ENCODE data around the gene DYSF.
"Not testable (repeated sequence)": the region's sequence is repeated elsewhere in the genome, so short reads cannot be mapped to it uniquely, and the experiment has no call there.

DYSF gene

DNA sequence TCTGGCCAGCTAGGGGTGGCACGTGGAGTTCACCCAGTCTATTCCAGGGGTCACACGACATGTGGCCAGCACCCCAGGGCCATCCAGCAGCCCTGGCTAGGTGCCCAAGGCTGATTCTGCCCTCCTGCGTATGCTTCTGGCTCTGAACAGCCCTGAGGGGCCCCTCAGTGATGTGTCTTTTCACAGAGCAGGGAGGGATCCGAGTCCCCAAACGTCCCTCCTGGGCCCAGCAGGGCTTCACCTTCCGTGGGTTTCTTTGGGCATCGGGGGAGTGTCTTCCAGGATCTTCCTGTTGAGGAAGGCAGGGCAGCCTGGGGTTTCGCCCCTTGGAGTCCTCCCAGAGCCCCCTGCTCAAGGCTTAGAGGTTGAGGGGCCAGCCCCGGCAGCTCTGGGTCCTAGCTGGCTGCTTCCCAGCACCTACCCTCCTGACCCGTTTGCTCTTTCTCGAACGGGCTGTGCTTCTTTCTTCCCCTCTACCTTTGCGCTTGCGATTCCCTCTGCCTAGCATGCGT, 165.9 kb downstream of the DYSF start:
- peak; percentile 7 to 15 for DNase-seq

DNA sequence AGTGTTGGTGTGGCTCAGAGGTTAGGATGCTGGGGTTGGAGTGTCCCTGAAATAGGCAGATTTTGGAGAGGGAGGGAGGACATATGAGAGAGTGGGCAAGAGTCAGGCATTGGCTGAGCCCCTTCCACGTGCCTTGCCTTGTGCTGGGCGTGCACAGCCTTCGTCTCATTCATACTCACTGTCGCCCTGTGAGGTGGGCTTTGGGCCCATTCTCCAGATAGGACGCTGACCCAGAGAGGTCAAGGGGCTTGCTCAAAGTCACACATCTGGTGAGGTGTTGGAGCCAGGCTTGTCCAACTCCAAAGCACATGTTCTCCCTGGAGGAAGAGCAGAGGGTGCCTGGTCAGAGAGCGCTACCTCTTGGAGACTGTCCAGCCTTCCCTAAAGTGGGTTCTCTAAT, 166.8 kb downstream of the DYSF start:
- DNase-seq: peak; percentile 1 to 7

DNA sequence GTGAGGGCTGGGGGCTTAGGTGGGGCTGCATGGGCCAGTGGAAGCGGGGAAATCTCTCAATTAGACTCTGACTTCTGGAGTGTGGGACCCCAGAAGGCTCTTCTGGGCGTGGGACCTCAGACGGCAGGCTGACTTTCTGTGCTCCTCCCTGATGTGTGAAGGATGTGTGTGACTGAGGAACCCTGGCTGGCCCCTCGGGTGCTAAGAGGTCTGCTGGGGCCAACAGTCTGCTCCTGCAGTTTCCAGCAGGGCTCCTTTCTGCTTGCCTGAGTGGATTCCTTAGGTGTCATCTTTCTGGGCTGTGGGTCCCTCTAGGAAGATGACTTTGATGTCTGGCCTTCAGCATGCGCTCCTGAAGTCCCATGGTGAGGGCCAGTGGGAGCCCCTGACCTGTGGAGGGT, 167.5 kb downstream of the DYSF start:
- peak; percentile 9 for DNase-seq

DNA sequence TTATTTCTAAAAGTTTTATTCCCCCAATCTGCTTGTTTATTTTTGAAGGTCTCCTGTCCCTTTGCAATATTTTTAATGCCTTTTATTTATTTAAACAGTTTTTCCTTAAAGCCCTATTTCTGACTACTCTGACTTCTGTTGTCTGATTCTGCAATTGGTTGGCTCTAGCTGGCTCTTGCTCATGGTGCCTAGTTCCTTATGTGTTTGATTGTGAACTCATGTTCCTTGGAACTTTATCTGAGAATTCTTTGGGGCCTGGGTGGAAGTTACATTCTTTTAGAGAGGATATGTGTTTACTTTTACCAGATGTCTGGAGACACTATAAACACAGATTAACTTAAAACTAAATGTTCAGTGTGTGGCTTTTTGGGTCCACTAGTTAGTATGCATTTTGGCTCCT, 175.9 kb downstream of the DYSF start:
- no peak for DNase-seq

DNA sequence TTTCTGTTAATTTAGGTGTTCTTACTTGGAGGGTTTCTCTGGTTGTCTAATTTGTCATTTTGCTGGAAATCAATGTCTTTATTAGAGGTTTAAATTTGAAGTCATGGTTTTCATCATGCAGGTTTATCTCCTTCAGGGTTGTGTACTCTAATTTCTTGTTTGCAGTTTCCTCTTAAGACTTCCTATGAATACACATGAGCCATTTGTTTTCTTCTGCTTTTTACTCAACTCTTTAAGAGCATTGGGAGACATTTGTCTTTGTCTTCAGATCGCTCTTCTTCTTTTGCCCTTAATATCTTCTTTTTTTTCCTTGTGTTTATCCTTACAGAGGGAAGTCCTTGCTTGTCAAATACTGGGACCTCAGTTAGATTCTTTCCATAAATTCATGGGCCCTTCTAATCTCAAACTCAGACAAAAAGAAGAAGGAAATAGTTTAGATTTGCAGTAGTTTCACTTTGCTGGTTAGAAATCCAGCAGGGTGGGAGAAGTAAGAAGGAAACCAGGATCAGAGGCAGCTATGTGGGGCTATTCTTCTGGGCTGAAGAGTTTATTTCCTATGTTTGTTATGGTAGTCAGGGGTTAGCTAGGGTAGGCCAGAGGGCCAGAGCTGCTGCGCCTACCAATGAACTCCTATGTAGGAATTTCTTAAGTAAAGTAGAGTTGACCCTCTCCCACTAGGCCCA, 176.6 kb downstream of the DYSF start:
- DNase-seq: no peak

DNA sequence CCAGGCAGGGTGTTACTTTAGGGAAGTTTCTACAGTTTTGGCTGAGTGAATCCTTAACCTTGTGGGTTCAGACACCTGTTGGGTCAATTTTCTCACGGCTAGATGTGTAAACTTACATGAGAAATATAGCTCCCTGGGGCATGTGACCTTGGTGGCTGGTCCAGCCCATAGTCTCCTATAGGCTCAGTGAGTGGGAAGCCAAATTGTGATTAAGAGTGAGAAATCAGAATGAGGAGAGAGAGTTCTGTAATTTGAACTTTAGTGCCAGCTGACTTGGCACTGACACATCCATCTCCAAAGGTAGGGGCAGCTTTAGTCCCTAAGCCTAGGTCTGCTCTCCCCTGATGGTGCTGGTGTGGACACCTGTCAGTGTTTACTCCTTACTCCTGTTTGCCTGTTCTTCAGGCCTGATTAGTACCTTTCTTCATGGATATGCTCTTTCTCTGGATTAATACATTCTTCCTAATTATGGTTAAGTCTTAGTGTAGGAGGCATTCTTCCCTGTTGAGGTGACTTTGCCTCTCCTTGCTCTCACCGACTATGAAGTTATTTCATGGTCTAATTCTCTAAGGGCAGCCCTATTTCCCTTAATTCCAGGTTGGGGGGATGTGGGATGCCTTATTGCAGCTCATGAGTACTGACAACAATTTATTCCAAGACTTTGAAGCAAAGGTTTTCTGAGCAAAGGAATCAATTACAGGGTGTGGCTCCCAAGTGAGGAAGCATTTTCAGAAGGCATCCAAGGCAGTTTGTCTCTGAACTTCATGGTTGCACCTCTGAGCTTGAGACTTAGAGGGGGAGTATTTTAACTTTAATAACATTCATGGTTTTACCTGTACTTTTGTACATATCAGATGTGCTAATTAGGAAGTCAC, 177.3 kb downstream of the DYSF start:
- DNase-seq: no peak

DNA sequence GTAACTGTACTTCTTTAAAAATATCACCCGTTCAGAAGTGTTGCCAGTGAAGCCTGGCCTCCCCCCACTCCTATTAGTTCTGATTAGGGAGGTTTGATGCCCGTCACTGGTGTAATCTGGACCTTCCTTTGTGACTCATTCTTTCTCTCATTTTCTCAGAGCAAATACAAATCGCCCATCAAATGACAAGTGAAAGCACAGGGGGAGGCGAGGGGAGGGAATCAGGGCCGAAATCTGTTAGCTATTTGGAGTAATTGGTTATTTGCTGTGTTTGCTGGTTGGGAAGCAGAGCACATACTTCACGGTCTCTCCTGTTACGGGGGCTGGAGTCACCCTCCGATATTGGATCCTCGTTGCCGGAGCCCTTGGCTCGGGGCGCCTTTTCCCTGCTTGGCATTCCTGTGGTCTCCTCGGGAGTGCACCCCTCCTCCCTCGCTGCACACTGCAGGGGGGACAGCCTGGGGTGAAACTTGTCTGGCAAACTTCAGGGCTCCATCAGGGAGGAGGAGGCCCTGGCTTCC, 178.1 kb downstream of the DYSF start:
- no peak for DNase-seq

DNA sequence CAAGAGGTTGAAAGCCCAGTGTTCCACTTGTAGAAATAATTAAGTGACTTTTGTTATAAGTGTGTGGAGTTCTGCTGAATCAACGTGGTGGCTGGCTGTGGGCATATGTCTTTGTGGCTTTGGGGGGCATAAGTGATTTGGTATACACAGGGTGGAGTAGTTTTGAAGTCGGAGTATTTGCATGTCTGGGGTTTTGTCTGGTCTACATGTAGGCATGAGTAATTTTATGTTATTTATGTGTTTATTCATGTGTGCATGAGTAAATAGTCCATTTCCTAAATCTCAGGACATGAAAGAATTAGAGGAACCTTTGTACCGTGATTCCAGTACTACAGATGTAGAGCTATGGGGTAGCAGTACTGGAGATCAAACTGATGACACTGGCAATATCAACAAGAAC, 179.7 kb downstream of the DYSF start:
- no peak for DNase-seq

DNA sequence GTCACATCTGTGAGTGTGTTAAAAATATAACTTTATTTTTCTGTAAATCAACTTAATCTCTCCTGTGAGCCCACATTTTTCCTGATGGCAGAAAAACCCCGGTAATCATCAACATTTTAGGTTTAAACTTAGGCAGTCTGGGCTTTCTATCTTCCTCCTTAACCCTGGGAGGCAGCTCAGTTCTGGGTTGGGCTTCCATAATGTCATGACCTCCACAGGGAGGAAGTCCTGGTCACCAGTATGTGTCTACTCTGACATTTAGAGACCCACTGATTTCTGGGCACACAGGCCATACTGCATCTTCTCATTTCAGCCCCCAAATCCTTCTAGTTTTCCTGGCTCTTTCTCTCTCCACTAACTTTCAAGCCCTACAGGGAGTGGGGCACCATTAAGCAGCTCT, 181.2 kb downstream of the DYSF start:
- DNase-seq: no peak

DNA sequence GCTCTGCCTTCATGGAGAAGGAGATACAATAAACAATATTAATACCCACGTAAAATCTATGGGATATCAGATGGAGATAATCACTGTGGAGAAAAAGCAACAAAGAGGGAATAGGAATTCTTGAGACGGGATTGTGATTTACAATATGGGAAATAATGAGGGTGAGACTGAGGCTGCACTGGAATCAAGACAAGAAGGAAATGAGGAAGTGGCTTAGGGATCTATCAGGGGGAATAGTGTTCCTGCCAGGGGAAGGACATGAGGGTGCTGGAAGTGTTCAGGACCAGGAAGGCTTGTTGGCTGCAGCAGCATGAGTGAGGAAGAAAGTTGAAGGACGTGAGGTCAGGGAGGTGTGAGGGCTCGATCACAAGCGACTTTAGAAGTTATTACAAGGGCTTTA, 182.4 kb downstream of the DYSF start:
- DNase-seq: no peak

DNA sequence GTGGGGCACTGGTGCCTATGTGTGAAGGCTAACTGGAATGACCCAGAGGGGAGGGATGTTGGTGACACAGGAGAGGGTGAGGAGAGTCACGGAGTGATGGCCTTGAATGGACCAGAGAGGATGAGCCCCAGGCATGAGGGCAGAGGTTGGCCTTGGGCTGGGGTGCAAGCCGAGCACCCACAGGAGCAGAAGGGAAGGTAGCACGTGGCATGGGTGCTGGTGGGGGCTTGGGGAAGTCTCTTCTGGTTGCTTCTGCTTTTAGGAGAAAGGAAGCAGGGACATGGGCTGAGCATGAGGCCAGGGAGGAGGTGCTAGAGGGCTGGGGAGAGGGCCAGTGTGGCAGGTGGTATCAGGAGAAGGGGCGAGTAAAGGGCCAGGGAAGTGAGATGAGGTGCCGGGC, 183.8 kb downstream of the DYSF start:
- DNase-seq: no peak

DNA sequence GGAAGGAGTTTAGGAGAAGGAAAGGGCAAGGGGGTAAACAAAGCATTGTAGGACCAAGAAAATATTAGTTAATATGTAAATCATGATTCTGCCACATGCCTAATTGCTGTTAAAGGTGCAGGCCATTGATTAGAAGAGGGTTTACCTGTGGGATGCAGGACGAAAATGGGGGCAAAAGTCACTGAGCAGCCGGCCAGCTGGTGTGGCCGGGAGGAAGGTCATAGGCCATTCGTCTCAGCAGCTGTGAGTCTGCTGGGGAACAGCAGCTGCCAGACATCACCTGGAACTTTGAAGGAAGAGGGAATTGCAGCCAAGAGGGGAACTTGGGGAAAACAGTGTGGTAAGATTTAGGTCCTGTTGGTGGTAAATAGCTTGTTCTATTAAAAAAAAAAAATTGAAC, 184.4 kb downstream of the DYSF start:
- DNase-seq: no peak

DNA sequence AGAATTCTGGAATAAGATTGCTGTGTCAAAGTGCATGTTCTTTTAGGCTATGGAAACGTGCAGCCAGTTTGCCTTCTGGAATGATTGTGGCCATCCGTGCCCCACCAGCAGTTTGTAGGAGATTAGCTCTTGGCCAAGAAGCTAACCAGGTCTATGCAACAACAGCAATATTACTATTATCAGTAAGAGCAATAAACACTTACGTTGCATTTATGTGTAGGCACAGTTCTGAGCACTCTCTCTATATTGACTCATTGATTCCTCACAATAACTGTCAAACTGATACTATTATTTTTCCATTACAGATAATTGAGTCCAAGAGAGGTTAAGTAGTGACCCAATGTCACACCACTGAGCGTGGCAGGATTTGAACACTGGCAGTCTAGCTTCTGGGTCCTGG, 186.4 kb downstream of the DYSF start:
- DNase-seq: no peak

DNA sequence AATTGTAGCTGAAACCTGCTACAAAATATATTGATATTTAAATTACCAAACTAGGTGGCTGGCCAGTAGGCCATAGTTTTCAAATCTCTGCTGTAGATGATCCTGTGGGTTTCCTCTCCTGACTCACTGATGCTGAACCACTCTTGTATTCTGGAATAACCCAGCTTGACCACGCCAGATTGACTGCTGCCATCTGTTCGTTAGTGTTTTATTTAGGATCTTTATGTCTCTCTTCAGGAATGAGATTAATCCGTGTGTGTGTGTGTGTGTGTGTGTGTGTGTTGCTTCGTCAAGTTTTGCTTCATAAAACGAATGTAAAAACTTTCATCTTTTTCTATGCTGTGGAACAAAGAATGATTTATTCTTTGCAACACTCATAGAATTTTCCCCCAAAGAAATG, 187.1 kb downstream of the DYSF start:
- no peak for DNase-seq

DNA sequence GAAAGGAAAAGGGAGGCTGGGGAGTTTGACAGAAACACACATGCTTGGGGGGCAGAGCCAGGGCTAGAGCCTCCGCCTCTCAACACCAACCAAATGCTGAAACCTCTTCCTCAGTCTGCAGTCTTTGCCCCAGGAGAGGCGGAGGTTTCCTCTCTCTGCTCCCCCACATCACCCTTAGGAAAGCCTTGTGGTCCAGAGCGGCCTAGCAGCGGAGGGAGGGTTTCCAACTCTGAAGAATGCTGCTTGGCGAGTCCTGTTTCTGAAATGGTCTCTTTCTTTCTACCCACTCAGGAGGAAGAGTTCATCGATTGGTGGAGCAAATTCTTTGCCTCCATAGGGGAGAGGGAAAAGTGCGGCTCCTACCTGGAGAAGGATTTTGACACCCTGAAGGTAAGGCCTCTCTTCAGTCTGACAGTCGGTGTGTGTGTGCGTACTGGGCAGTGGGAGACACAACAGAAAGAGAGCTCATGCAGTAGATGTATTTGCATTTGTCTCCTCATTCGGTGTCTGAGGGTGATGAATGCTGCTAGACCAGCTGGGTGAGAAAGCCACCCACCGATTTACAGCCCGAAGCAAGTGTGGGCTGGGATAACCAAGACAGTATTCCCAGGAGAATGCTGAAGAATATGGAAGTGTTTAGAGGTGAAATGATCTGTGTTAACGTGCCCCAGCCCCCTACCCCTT, 190.5 kb downstream of the DYSF start:
- DNase-seq: no peak

DNA sequence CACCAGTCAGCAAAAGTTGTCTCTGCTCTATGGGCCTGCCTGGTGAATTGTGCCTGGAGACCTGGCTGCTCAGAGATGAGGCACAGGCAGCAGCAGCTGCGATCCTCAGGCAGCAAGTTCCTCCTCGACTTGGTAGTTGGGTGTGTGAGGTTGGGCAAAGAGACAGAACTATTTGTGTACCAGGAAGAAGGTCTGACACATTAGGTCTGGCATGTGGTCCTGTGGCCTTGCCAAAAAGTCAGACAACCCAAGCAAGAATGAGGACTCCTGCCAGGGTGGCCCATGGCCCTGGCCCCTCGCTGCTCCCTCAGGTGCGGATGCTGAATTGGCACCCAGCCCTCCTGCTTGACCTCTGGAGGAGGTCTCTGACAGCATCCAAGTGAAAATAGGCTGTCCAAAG, 192.7 kb downstream of the DYSF start:
- no peak for DNase-seq

DNA sequence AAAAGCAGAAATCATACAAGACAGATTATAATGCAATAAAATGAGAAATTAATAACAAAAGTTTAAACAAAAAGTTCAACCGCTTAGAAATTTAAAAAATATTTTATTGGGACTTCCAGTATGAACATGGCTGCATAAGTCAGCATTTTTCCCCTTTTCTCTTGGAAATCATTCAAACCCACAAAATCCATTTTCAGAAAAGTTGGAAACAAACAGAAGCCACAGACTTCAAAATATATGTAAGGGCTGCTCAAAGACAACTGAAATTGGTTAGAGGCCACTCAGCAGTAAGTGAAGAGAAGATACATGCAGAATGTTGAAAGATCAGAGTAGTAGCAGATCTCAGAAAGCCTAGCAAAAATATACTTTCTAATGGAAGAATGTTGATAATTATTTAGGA, 194.0 kb downstream of the DYSF start:
- DNase-seq: no peak

DNA sequence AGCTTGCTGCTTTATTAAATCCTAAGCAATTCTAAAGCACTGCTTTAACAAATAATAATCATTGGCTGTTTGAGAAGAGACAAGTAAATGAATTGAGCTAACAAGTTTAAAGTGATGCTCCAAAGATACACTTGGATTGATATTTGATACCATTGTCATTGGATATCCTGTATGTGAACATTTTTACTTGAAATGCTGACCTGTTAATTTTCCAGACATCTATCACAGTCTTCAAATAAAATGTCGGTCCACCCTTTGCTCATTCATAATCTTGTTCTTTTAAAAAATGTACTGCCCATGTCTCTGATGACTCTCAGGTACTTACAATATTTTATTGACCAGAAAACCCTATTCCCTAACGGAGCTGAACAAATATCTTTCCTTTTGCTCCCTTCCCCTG, 202.1 kb downstream of the DYSF start:
- no peak for DNase-seq

DNA sequence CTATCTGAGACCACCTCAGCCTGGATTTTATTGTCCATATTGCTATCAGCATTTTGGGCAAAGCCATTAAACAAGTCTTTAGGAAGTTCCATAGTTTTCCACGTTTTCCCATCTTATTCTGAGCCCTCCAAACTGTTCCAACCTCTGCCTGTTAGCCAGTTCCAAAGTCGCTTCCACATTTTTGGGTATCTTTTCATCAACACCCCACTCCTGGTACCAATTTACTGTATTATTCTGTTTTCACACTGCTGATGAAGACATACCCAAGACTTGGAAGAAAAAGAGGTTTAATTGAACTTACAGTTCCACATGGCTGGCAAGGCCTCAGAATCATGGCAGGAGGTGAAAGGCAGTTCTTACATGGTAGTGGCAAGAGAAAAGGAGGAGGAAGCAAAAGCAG, 204.9 kb downstream of the DYSF start:
- DNase-seq: not testable (repeated sequence)

DNA sequence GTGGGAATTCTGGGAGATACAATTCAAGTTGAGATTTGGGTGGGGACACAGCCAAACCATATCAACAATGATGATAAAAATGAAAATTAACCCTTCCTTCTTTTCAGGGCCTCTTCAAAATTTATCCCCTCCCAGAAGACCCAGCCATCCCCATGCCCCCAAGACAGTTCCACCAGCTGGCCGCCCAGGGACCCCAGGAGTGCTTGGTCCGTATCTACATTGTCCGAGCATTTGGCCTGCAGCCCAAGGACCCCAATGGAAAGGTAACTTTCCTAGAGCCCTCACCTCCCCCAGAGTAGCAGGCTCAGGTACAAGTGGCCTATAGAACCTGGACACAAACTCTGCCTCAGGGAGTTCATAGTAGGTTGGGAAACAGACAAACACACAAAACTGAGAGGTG, 205.4 kb downstream of the DYSF start:
- DNase-seq: no peak

DNA sequence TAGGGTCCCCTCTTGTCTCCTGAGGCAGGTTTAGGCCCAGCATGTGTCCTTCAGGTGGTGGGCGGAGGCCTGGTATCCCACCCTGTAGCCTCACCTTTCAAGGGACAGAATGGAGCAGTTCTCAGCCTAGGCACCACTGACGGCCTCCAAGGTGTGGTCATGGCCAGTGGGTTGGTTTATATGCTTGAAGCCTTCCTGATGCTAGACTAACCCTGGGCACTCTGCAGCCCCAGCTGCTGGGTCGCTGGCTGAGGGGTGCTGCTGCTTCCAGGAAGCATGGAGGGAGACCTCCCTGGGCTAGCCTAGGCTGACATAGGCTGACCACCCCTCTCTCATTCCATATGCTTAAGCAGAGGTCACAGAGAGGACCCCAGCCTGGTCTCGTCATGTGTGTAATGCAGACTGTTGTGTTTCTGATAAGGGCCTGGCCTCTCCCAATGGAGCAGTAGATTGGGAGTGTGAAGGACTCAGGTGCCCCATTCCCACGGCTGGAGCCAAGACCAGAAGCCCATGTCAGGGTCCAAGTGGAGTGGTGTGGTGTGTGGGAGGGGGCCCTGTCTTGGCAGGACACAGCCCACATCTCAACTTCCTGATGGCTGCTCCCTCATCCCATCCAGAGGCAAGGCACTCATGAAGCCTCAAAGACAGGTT, 206.6 kb downstream of the DYSF start:
- DNase-seq: no peak

DNA sequence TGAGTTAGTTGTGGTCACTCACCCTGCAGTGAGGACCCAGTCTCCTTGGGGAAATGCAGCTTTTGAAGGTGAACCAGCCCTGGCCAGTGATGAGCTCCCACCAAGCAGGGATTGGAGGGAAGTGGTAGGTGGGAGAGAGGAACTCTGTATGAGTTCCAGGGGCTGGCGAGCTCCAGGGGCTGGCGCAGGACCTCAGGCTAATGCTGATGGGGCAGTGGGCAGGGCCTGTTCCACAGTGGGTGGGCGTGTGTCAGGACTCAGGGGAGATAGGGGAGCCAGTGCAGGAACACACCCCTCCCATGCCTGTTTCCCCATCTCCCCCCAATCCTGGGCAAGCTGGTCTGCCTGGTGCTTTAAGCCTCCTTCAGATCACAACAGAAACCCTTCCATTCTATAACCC, 208.4 kb downstream of the DYSF start:
- DNase-seq: no peak
